GM12892 (cell line): ENCODE measurements around the gene ANP32D.
"Not testable (repeated sequence)": the region's sequence is repeated elsewhere in the genome, so short reads cannot be mapped to it uniquely, and the experiment has no call there.

Source experiments
- POLR2A ChIP-seq: IDR thresholded peaks from 2 replicates; pipeline ENCODE4 v1.6.1; 2011; ENCODE audit warnings: low read depth, low read length, control low read depth
- TAF1 ChIP-seq: IDR thresholded peaks from 2 replicates; pipeline ENCODE4 v1.6.1; 2011; ENCODE audit warnings: low read depth, mild to moderate bottlenecking, control low read depth, low read length, borderline replicate concordance

GRCh38 chr12:48434016-48434415, 38.3 kb upstream of the ANP32D start:
- not testable (repeated sequence) for TF ChIP-seq POLR2A, TAF1
